ENCODE results near the gene PPT2.

PPT2 gene

DNA sequence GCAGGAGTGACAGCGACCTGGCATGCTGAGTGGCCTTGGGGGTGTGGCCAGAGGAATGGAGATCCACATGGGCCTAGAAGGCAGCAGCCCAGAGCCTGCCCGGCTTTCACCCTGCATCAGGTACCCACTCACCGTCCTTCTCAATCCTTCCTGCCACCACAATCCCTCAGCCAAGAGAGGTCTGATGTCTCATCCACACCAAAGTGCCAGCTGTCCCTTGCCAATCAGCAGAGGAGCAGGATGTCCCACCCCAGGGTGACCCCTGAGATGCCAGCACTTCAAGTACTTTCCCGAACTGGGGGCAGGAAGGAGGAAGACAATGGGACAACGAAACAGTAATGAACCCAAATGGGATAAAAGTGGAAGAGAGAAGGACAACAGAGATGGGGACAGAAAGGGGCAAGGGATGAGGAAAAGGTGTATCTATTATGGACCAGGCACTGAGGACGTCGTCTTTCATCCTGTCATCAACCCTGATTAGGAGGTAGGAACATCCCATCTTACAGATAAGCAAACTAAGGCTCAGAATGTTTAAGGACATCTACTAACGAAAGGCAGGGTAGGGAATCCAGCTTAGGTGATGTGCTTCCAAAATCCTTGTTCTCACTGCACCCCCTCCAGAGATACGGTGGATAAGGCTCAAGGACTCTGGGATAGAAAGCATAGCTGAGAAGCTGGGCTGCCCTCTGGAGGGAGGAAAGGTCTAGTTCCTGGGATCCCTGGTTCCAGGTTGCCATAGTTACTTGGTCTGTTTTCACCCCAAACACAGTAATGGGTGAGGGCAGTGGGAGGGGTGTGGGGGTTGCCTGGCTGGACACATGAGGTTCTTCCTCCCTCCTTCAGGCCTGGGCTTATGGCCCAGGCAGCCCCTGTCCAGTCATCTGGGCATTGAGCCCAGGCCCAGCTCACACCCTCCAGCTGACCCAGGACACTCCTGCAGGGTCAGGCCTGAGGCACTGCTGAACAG is 40.3 kb upstream of the PPT2 start:
- TF ChIP-seq, protein P1, sequence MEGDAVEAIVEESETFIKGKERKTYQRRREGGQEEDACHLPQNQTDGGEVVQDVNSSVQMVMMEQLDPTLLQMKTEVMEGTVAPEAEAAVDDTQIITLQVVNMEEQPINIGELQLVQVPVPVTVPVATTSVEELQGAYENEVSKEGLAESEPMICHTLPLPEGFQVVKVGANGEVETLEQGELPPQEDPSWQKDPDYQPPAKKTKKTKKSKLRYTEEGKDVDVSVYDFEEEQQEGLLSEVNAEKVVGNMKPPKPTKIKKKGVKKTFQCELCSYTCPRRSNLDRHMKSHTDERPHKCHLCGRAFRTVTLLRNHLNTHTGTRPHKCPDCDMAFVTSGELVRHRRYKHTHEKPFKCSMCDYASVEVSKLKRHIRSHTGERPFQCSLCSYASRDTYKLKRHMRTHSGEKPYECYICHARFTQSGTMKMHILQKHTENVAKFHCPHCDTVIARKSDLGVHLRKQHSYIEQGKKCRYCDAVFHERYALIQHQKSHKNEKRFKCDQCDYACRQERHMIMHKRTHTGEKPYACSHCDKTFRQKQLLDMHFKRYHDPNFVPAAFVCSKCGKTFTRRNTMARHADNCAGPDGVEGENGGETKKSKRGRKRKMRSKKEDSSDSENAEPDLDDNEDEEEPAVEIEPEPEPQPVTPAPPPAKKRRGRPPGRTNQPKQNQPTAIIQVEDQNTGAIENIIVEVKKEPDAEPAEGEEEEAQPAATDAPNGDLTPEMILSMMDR (IDR thresholded peaks at IDR 0.05; ENCODE audit: insufficient read depth, low read length, missing control alignments), result peak; percentile 63
- ChIA-PET POLR2A (interaction anchor here (0.6 to 1.9 kb wide), 3 partner anchors 15 to 83 kb away, joined by 3 to 12 read pairs (median 4); partner anchors contain the start of genes ATF6B and FKBPL), CTCF (interaction anchor here (0.7 to 2.4 kb wide), 11 partner anchors 11 to 206 kb away, joined by 3 to 21 read pairs (median 5); partner anchors contain the start of genes ATF6B, EGFL8 and PRRT1)
- DNase-seq (ENCODE audit: low read depth, low spot score), result peak; percentile 46
- H3K4me3 ChIP-seq (ENCODE audit: low read depth, low read length), result no peak overlapping the region

DNA sequence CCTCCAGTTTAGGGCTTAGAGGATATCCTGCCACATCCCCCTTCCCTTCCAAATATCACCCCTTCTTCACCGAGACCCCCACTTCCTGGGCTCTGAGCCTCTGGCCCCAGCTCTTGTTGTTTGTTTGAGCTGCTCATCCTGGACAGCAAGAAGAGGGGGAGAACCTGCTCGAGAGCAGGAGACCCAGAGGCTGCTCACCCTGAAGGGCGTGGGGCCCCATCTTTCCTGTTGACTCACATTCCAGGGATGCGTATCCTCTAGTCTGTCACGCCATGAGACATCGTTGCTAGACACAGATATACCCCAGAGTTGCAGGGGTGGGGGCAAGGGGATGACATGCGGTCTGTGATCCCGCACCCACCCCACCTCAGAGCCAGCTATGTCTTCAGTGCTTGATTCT is 39.1 kb upstream of the PPT2 start:
- TF ChIP-seq, protein P1 (IDR thresholded peaks at IDR 0.05; ENCODE audit: insufficient read depth, low read length, missing control alignments), result no peak
- no peak overlapping the region for H3K4me3 ChIP-seq (ENCODE audit: low read depth, low read length)
- CTCF ChIA-PET, result interaction anchor here (0.8 to 2.4 kb wide), 10 partner anchors 12 to 80 kb away, joined by 3 to 21 read pairs (median 6); partner anchors contain the start of genes ATF6B, EGFL8 and PRRT1
- no peak for DNase-seq (ENCODE audit: low read depth, low spot score)
- POLR2A ChIA-PET, result interaction anchor here (0.6 to 1.9 kb wide), 4 partner anchors 14 to 82 kb away, joined by 3 to 12 read pairs (median 4); partner anchors contain the start of genes ATF6B and FKBPL

DNA sequence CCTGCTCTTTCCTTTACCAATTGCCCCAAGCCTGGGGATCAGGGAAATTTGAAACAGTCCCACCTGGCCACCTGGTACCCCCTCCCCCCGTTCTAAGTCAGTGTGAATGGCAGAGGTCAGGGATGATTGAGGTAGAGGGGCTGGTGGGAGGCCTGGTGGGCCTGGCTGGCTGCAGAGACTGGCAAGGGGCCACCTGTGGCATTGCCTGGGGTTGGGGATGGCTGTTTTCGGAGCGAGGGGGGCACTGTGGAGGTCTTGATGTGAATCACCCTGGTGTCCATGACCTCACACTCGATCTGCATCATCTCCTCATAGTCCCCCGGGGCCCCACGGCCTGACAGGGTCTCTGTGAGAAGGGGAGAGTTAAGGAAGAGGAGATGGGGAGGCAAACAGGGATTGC is 38.3 kb upstream of the PPT2 start:
- H3K4me3 ChIP-seq (ENCODE audit: low read depth, low read length), result no peak overlapping the region
- CTCF ChIA-PET, result interaction anchor here (2.0 to 5.9 kb wide), 8 partner anchors 10 to 78 kb away, joined by 11 to 111 read pairs (median 30); partner anchors contain the start of genes ATF6B, EGFL8, FKBPL and GPSM3
- POLR2A ChIA-PET, result interaction anchor here (1.9 kb wide), 1 partner anchor 13 kb away, joined by 12 read pairs; the partner anchor contains the start of genes ATF6B and FKBPL
- TF ChIP-seq, protein P1 (IDR thresholded peaks at IDR 0.05; ENCODE audit: insufficient read depth, low read length, missing control alignments), result no peak
- no peak for DNase-seq (ENCODE audit: low read depth, low spot score)

DNA sequence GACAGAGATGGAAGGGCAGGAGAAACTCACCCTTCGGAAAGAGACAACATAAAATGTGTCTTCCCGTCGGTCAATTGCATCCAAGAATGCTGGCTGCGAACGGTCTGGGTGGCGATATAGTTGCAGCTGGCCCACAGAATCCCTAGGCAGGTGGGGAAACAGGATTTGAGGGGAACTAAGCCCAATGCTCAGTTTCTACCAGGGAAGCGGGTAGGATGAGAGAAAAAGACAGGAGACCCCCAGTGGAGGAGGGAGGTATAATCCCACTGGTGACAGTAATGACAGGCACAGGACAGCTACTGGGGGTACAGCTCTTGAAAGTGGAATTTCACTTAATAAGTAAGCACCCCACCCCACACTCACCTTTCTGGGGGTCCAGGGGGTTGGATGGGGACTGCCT is 37.3 kb upstream of the PPT2 start:
- POLR2A ChIA-PET, result no interaction called here
- CTCF ChIA-PET, result interaction anchor here (1.0 to 5.9 kb wide), 19 partner anchors 11 to 77 kb away, joined by 3 to 111 read pairs (median 8); partner anchors contain the start of genes ATF6B, EGFL8, FKBPL and GPSM3
- no peak for DNase-seq (ENCODE audit: low read depth, low spot score)
- no peak overlapping the region for H3K4me3 ChIP-seq (ENCODE audit: low read depth, low read length)
- TF ChIP-seq, protein P1 (IDR thresholded peaks at IDR 0.05; ENCODE audit: insufficient read depth, low read length, missing control alignments), result peak; percentile 60

DNA sequence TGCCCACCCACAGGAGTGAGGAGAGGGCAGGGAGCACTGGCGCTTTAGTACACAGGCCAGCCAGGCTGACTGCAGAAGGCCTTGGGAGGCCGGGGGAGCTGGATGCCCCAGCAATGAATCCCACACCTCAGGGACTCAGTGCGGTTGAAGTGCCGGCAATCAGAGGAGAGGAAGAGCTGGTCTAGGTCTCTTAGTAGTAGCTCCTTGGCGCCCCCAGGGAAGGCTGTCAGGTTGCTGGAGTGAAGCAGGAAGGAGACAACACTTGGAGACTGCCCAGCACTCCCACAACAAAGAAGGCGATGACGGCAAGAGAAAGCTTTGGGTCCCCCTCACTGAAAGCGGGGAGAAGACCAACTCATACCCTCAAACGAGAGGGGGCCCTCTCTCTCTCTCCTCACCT is 36.5 kb upstream of the PPT2 start:
- ChIA-PET POLR2A (no interaction called here), CTCF (interaction anchor here (0.7 to 5.9 kb wide), 24 partner anchors 11 to 680 kb away, joined by 3 to 111 read pairs (median 8); partner anchors contain the start of genes ATF6B, EGFL8, FKBPL and GPSM3)
- no peak overlapping the region for H3K4me3 ChIP-seq (ENCODE audit: low read depth, low read length)
- DNase-seq (ENCODE audit: low read depth, low spot score), result no peak
- TF ChIP-seq, protein P1 (IDR thresholded peaks at IDR 0.05; ENCODE audit: insufficient read depth, low read length, missing control alignments), result no peak

All from AG04449 (cell line).